Gastroesophageal sphincter (tissue), 4 donors: ENCODE results near the gene SULT4A1. TPM values are rescaled to one million over a fixed set of nuclear protein-coding genes. Genes with fewer than 3 reads are reported as not detected.
A peak's percentile ranks its signal among the peaks of the same experiment; 100 is the strongest.

Source experiments
- ATAC-seq: fragments of 150-250 bp; one replicate; pipeline ENCODE4 v1.9.1; 2016; ENCODE audit warnings: mild to moderate bottlenecking, moderate library complexity
- H3K27ac ChIP-seq, 4 donors: fragments of 200-600 bp; sonication (generic) in 3 of 4; 1 replicate in 3 of 4; 2 replicates in 1 of 4; pipeline ENCODE4 v1.5.1; 2016 to 2019
- H3K27me3 ChIP-seq: fragments of 200-600 bp; sonication (generic); one replicate; pipeline ENCODE4 v1.5.1; 2019
- H3K36me3 ChIP-seq, 2 donors: fragments of 200-600 bp; sonication (generic); one replicate each; pipeline ENCODE4 v1.5.1; 2019; ENCODE audit warnings: control low read depth in 1 of 2
- H3K4me1 ChIP-seq, 3 donors: fragments of 200-600 bp; sonication (generic); 1 replicate in 2 of 3; 2 replicates in 1 of 3; pipeline ENCODE4 v1.5.1; 2016 to 2019; ENCODE audit warnings: control low read depth in 2 of 3
- H3K4me3 ChIP-seq, 2 donors: fragments of 200-600 bp; sonication (generic); one replicate each; pipeline ENCODE4 v1.5.1; 2019; ENCODE audit warnings: mild to moderate bottlenecking in 1 of 2, moderate library complexity in 1 of 2
- H3K9me3 ChIP-seq, 3 donors: fragments of 200-600 bp; sonication (generic); one replicate each; pipeline ENCODE4 v1.5.1; 2017 to 2019; ENCODE audit warnings: control low read depth in 2 of 3
- EP300 ChIP-seq: sonication (generic); formaldehyde crosslinking; IDR thresholded peaks from one replicate; pipeline ENCODE4 v1.6.1; 2017; ENCODE audit warnings: antibody characterized with exemption, mild to moderate bottlenecking
- POLR2A ChIP-seq, 2 donors: fragments of 450-650 bp; IDR thresholded peaks; one replicate each; pipeline ENCODE4 v1.6.1; 2017; ENCODE audit warnings: antibody characterized with exemption in 2 of 2, mild to moderate bottlenecking in 2 of 2, moderate library complexity in 1 of 2
- POLR2AphosphoS5 ChIP-seq: sonication (generic); formaldehyde crosslinking; IDR thresholded peaks from one replicate; pipeline ENCODE4 v1.6.1; 2017; ENCODE audit warnings: antibody characterized with exemption
- WGBS, 2 donors: methylation state at CpG; one replicate each; pipeline ENCODE4 v1.1.5; 2018; ENCODE audit warnings: low coverage in 1 of 2; 5-methylcytosine and 5-hydroxymethylcytosine counted together
- total RNA-seq, 4 donors: library from RNA; depleted of rRNA; stranded (reverse); fragments of >200 nt; gene quantifications; one replicate each; pipeline ENCODE4 v1.1.0, GENCODE V29; 2016
- TF ChIP-seq, protein P1 (sequence below), 4 experiments: fragments of 200-600 bp in 2 of 4; fragments of 450-650 bp in 2 of 4; sonication (generic) in 1 of 4; IDR thresholded peaks; one replicate each; pipeline ENCODE4 v1.5.1; 2017 to 2019; ENCODE audit warnings: antibody characterized with exemption in 4 of 4, mild to moderate bottlenecking in 2 of 4, moderate library complexity in 2 of 4

SULT4A1 gene
- total RNA-seq, 4 donors from 2014 or later: 0.16 to 1.7 (median 0.54) TPM; not detected in 1

GRCh38 chr22:43831561-43832392 lies 30.5 kb downstream of the SULT4A1 start:
- WGBS, 2 donors: 91 to 93% methylated on average over 5 to 13 of the region's 33 CpGs
- TF ChIP-seq, protein P1, sequence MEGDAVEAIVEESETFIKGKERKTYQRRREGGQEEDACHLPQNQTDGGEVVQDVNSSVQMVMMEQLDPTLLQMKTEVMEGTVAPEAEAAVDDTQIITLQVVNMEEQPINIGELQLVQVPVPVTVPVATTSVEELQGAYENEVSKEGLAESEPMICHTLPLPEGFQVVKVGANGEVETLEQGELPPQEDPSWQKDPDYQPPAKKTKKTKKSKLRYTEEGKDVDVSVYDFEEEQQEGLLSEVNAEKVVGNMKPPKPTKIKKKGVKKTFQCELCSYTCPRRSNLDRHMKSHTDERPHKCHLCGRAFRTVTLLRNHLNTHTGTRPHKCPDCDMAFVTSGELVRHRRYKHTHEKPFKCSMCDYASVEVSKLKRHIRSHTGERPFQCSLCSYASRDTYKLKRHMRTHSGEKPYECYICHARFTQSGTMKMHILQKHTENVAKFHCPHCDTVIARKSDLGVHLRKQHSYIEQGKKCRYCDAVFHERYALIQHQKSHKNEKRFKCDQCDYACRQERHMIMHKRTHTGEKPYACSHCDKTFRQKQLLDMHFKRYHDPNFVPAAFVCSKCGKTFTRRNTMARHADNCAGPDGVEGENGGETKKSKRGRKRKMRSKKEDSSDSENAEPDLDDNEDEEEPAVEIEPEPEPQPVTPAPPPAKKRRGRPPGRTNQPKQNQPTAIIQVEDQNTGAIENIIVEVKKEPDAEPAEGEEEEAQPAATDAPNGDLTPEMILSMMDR (IDR thresholded peaks at IDR 0.05): no peak
- no peak for TF ChIP-seq EP300
- no peak for TF ChIP-seq POLR2AphosphoS5
- TF ChIP-seq POLR2A (IDR thresholded peaks at IDR 0.05): no peak
- Histone ChIP-seq H3K4me1 (peaks cover 0 to 36% (median 11%) of the 10 kb centered on the region in 3 donors), H3K36me3 (no peaks in the 10 kb centered on the region), H3K27ac (no peak overlapping the region), H3K27me3 (peaks cover 55% of the 10 kb centered on the region), H3K9me3 (no peaks in the 10 kb centered on the region), H3K4me3 (no peak overlapping the region)
- ATAC-seq: no peak

DNA sequence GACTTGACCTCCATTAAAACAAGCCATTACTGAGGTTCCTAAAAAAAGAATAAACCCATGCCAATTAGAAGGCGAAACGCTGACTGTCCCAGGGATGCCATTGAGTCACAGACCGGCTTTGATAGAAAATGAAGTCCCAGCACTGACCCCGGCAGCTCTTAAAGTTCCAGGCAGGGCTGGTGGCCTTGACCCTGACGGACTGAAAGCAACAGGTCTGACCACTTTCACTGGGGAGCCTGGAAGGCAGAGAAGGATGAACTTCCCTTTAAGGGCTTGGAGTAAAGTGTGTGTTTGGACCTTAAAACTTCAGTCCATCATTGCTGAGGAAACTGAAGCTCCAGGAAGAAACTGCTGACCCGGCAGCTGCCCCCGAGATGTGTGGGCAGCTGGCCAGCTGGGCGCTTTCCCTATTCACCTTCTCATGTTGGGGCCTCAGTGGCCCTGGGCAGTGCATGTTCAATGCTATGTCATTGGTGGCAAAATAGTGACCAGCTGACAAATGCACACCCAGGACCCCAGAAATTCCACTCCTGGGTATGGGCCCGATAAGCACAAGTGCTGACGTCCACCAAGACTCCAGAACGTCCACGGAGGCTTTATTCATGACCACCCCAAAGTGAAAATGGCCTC lies 31.3 kb downstream of the SULT4A1 start:
- no peaks in the 10 kb centered on the region for H3K9me3 ChIP-seq
- ATAC-seq: no peak
- no peak overlapping the region for H3K4me3 ChIP-seq
- H3K36me3 ChIP-seq: no peaks in the 10 kb centered on the region
- peak overlapping the region in 1 of 4 donors; percentile 73 for H3K27ac ChIP-seq
- peaks cover 0 to 44% (median 14%) of the 10 kb centered on the region in 3 donors for H3K4me1 ChIP-seq
- peaks cover 48% of the 10 kb centered on the region for H3K27me3 ChIP-seq
- WGBS, 2 donors: 68 to 77% methylated on average over 8 to 10 of the region's 12 CpGs
- TF ChIP-seq POLR2AphosphoS5 (no peak), EP300 (no peak), POLR2A (IDR thresholded peaks at IDR 0.05) (no peak)
- TF ChIP-seq, protein P1 (IDR thresholded peaks at IDR 0.05): no peak

- TF ChIP-seq EP300: no peak
- TF ChIP-seq, protein P1 (IDR thresholded peaks at IDR 0.05): no peak
- TF ChIP-seq POLR2AphosphoS5: no peak
- TF ChIP-seq POLR2A (IDR thresholded peaks at IDR 0.05): no peak
- Histone ChIP-seq H3K36me3 (no peaks in the 10 kb centered on the region), H3K27me3 (peaks cover 40% of the 10 kb centered on the region), H3K4me3 (no peak overlapping the region), H3K27ac (peak overlapping the region in 3 of 4 donors; percentile 62 to 73 (median 73)), H3K9me3 (no peaks in the 10 kb centered on the region), H3K4me1 (peaks cover 0 to 45% (median 14%) of the 10 kb centered on the region in 3 donors)
- ATAC-seq: peak; percentile 78
- WGBS, 2 donors: 30 to 81% methylated on average over 7 to 12 of the region's 33 CpGs
These were observed 32.1 kb downstream of the SULT4A1 start for GRCh38 chr22:43829904-43830851.

DNA sequence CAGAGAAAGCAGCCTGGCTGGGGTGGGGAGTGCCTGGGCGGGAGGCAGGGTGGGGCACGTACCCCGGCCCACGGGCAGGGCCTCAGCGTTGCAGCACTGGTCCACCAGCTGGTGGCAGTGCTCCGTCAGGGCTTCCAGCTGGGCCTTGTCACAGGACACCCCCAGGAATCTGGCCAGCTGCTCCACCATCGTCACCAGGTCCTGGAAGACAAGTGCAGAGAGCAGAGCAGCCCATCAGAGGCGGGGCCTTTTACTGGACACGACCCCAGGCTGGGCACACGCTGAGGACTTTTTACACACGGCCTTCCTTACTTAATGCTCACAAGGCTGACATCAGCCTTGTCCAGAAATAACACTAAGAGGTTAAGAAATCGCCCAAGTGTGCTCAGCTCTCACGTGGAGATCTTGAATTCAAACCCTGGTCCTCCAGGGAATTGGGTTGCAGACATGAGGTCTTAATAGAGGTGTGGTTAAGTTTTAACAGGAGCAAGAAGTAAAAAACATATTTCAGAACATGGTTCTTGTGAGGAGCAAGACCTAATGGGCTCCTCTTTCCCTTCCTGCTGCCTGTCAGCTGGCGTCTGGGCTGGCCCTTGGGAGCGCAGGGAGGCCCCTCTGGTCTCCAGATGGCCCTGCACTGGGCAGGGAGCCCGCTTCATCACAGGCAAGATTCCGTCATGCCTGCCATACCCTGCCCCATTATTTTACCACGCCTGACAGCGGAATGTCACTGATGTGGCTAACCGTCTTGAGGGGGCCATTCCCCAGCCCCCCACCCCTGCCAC lies 33.1 kb downstream of the SULT4A1 start:
- H3K4me1 ChIP-seq: peaks cover 0 to 45% (median 14%) of the 10 kb centered on the region in 3 donors
- H3K4me3 ChIP-seq: no peak overlapping the region
- TF ChIP-seq POLR2A (IDR thresholded peaks at IDR 0.05) (no peak), EP300 (no peak)
- TF ChIP-seq, protein P1 (IDR thresholded peaks at IDR 0.05): peak in 1 of 4 experiments; percentile 36
- H3K27me3 ChIP-seq: peaks cover 46% of the 10 kb centered on the region
- WGBS, 2 donors: 33 to 40% methylated on average over 3 to 8 of the region's 20 CpGs
- H3K9me3 ChIP-seq: no peaks in the 10 kb centered on the region
- ATAC-seq: peak; percentile 83
- H3K36me3 ChIP-seq: no peaks in the 10 kb centered on the region
- peak overlapping the region in 3 of 4 donors; percentile 62 to 73 (median 73) for H3K27ac ChIP-seq
